Measurements from ENCODE around the gene ZSWIM1.

The ZSWIM1 gene

GRCh38 chr20:45933266-45934045 lies 52.4 kb downstream of the ZSWIM1 start:
- Mint-ChIP-seq H3K9me3 (no peaks in the 10 kb centered on the region), H3K4me3 (peak overlapping the region; percentile 98), H3K27ac (peak overlapping the region; percentile 98), H3K27me3 (ENCODE audit: low read depth) (no peaks in the 10 kb centered on the region), H3K36me3 (ENCODE audit: low read depth) (peaks cover 22% of the 10 kb centered on the region), H3K4me1 (ENCODE audit: low read depth) (peaks cover 22% of the 10 kb centered on the region)
- peak; percentile 67 for DNase-seq (ENCODE audit: low spot score)

- H3K4me1 Mint-ChIP-seq (ENCODE audit: low read depth), result peaks cover 23% of the 10 kb centered on the region
- no peaks in the 10 kb centered on the region for H3K27me3 Mint-ChIP-seq (ENCODE audit: low read depth)
- H3K36me3 Mint-ChIP-seq (ENCODE audit: low read depth), result peaks cover 25% of the 10 kb centered on the region
- H3K4me3 Mint-ChIP-seq, result peak overlapping the region; percentile 98
- H3K9me3 Mint-ChIP-seq, result no peaks in the 10 kb centered on the region
- no peak for DNase-seq (ENCODE audit: low spot score)
- peak overlapping the region; percentile 98 for H3K27ac Mint-ChIP-seq
Observed at GRCh38 chr20:45934046-45934585, 53.1 kb downstream of the ZSWIM1 start.
